Hepatocyte (in vitro differentiated cells): ENCODE measurements around the gene BARHL1. TPM values are rescaled to one million over a fixed set of nuclear protein-coding genes. Genes with fewer than 3 reads are reported as not detected.

Experiments
- DNase-seq: peaks from one replicate; pipeline ENCODE4 v3.0.0-alpha.2; 2016; ENCODE audit warnings: low spot score
- H2AFZ ChIP-seq: fragments of 200-600 bp; sonication (generic); 2 replicates; pipeline ENCODE4 v1.6.0; 2016; ENCODE audit warnings: antibody characterized with exemption, mild to moderate bottlenecking
- H3K27ac ChIP-seq: fragments of 200-600 bp; sonication (generic); 2 replicates; pipeline ENCODE4 v1.5.1; 2016; ENCODE audit warnings: mild to moderate bottlenecking
- H3K27me3 ChIP-seq: fragments of 200-600 bp; sonication (generic); 2 replicates; pipeline ENCODE4 v1.6.1; 2016
- H3K36me3 ChIP-seq: fragments of 200-600 bp; sonication (generic); replicated peaks from 2 replicates; pipeline ENCODE4 v1.5.1; 2016; ENCODE audit warnings: low read depth; ENCODE audit not compliant: insufficient read depth
- H3K4me1 ChIP-seq: fragments of 200-600 bp; sonication (generic); 2 replicates; pipeline ENCODE4 v1.5.1; 2016; ENCODE audit warnings: mild to moderate bottlenecking, moderate library complexity; ENCODE audit not compliant: insufficient read depth
- H3K4me2 ChIP-seq: fragments of 200-600 bp; sonication (generic); 2 replicates; pipeline ENCODE4 v1.6.0; 2016
- H3K4me3 ChIP-seq: fragments of 200-600 bp; sonication (generic); 2 replicates; pipeline ENCODE4 v1.5.1; 2016; ENCODE audit warnings: mild to moderate bottlenecking
- H3K79me2 ChIP-seq: fragments of 200-600 bp; sonication (generic); 2 replicates; pipeline ENCODE4 v1.6.0; 2017; ENCODE audit warnings: mild to moderate bottlenecking
- H3K9me2 ChIP-seq: fragments of 200-600 bp; sonication (generic); replicated peaks from 2 replicates; pipeline ENCODE4 v1.6.0; 2017; ENCODE audit warnings: mild to moderate bottlenecking; ENCODE audit not compliant: insufficient read depth
- H3K9me3 ChIP-seq: fragments of 200-600 bp; sonication (generic); 2 replicates; pipeline ENCODE4 v1.5.1; 2016; ENCODE audit warnings: low read depth, mild to moderate bottlenecking
- H4K20me1 ChIP-seq: fragments of 200-600 bp; sonication (generic); 2 replicates; pipeline ENCODE4 v1.6.0; 2016; ENCODE audit warnings: mild to moderate bottlenecking; ENCODE audit not compliant: insufficient read depth, poor library complexity, severe bottlenecking
- CTCF ChIP-seq: fragments of 200-600 bp; sonication (generic); IDR thresholded peaks from 2 replicates; pipeline ENCODE4 v1.5.1; 2016; ENCODE audit warnings: antibody characterized with exemption, mild to moderate bottlenecking; ENCODE audit not compliant: poor library complexity
- EZH2 ChIP-seq: fragments of 200-600 bp; sonication (generic); IDR thresholded peaks from 2 replicates; pipeline ENCODE4 v1.6.1; 2016; ENCODE audit warnings: antibody characterized with exemption, mild to moderate bottlenecking, borderline replicate concordance
- EZH2phosphoT487 ChIP-seq: fragments of 200-600 bp; sonication (generic); IDR thresholded peaks from one replicate; pipeline ENCODE4 v1.6.1; 2018; ENCODE audit warnings: antibody characterized with exemption, mild to moderate bottlenecking, low read depth, moderate library complexity; ENCODE audit not compliant: unreplicated experiment, severe bottlenecking
- WGBS: methylation state at CpG from one replicate; pipeline ENCODE4 v1.1.6; 2016; ENCODE audit warnings: low lambda C conversion rate; ENCODE audit errors: missing lambda C conversion rate; 5-methylcytosine and 5-hydroxymethylcytosine counted together
- polyA plus RNA-seq: library from polyadenylated mRNA; unstranded; fragments of >200 nt; fragmentation: Nextera tagmentation; extraction: Ambion mirVana; gene quantifications from 2 replicates; pipeline ENCODE4 v1.2.1, GENCODE V29; 2016
- total RNA-seq: library from RNA; depleted of rRNA; stranded (reverse); fragments of >200 nt; gene quantifications from 2 replicates; pipeline ENCODE4 v1.2.3, GENCODE V29; 2014

Gene BARHL1
- total and polyA plus RNA-seq, 2 experiments from 2014 or later = not detected

DNA sequence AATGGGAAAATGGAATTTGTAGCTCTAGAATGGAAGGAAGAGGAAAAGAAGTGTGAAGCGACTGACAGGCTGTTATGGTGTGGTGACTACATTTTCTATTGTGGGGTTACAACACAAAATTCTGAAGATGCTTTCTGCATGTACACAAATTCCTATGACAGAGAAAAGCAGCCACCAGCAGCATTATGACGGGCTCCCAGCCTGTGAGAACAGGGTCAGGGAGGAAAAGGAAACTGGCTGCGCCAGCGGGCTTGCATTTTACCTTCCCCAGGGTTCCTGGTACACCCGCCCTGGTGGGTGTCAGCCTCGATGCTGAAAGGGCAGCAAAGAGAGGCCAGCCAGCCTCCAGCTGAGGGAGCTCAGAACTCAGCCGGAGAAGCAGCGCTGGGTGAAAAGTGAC, 46.3 kb downstream of the BARHL1 start:
- Histone ChIP-seq H3K79me2 (no peaks in the 10 kb centered on the region), H3K27me3 (no peaks in the 10 kb centered on the region), H3K36me3 (no peaks in the 10 kb centered on the region), H3K4me2 (no peak overlapping the region), H4K20me1 (no peaks in the 10 kb centered on the region), H3K4me3 (no peak overlapping the region), H3K4me1 (no peaks in the 10 kb centered on the region), H2AFZ (no peak overlapping the region), H3K9me2 (no peaks in the 10 kb centered on the region), H3K9me3 (no peaks in the 10 kb centered on the region), H3K27ac (no peak overlapping the region)
- WGBS = 96% methylated on average over 8 of the region's 8 CpGs
- TF ChIP-seq EZH2phosphoT487 = no peak
- no peak for TF ChIP-seq CTCF
- no peak for TF ChIP-seq EZH2
- no peak for DNase-seq

DNA sequence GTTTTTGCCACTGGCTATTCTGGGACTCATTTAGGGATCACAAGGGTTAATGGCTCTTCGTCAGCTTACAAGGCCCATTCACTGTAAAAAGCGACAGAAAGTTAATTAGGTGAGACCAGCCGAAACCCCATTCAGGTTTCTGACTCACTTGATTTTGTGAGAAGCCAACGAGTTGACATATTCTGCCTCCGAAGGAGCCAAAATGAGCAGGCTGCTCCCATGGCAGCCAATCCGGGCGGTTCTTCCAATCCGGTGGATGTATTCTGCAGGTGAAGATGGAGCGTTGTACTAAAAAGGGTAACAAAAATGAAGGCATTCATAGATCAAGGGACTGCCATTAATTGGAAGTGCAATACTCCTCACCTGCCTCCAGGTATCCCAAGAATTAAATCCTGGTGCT, 47.7 kb downstream of the BARHL1 start:
- no peak overlapping the region for H3K4me2 ChIP-seq
- H3K36me3 ChIP-seq = no peaks in the 10 kb centered on the region
- no peak overlapping the region for H2AFZ ChIP-seq
- no peaks in the 10 kb centered on the region for H3K9me3 ChIP-seq
- no peaks in the 10 kb centered on the region for H3K27me3 ChIP-seq
- DNase-seq = no peak
- no peaks in the 10 kb centered on the region for H3K4me1 ChIP-seq
- no peaks in the 10 kb centered on the region for H3K9me2 ChIP-seq
- H3K79me2 ChIP-seq = no peaks in the 10 kb centered on the region
- H3K27ac ChIP-seq = no peak overlapping the region
- no peak overlapping the region for H3K4me3 ChIP-seq
- WGBS = 92% methylated on average over 9 of the region's 9 CpGs
- H4K20me1 ChIP-seq = no peaks in the 10 kb centered on the region
- no peak for TF ChIP-seq EZH2
- TF ChIP-seq EZH2phosphoT487 = no peak
- TF ChIP-seq CTCF = no peak

DNA sequence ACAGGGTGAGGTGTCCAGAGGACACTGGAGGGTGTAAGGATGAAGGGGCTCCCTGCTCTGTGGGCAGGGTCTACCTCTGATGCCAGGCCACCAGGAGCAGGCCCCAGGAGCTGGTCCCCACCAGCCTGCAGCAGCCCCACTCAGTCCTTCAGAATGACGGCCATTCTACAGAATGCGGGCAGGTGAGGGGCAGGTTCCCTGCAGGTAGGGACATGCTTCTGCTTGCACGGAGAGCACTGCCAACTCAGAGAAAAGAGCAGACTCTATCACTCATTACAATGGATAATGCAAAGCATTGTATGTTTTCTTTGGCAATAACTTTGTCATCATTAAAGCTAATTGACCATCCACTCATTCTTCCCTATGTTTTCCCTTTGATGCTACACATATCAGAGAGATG, 48.4 kb downstream of the BARHL1 start:
- no peaks in the 10 kb centered on the region for H3K9me2 ChIP-seq
- H3K27ac ChIP-seq = no peak overlapping the region
- H2AFZ ChIP-seq = no peak overlapping the region
- no peak overlapping the region for H3K4me2 ChIP-seq
- no peaks in the 10 kb centered on the region for H3K27me3 ChIP-seq
- no peaks in the 10 kb centered on the region for H3K9me3 ChIP-seq
- no peaks in the 10 kb centered on the region for H3K36me3 ChIP-seq
- DNase-seq = no peak
- no peak overlapping the region for H3K4me3 ChIP-seq
- no peaks in the 10 kb centered on the region for H3K79me2 ChIP-seq
- WGBS = 87% methylated on average over 3 of the region's 3 CpGs
- no peaks in the 10 kb centered on the region for H3K4me1 ChIP-seq
- H4K20me1 ChIP-seq = no peaks in the 10 kb centered on the region
- TF ChIP-seq EZH2 (no peak), EZH2phosphoT487 (no peak), CTCF (no peak)

DNA sequence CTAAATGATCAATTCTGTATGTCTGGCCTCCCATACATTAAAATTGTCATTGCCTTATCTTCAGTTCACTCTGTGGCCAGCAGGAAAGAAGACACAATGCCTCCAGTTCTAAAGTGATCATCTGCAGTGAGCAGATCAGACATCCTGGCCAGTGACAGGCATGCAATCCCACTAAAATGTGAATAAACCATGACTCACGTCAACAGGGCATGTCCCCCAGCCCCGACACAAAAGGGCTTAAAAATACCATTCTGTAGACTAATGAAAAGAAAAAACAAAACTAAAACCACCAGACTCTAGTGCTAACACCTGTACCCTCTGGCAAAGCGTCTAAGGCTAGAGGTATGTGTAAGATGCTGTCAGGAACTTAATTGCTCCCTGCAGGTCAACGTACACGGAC, 48.9 kb downstream of the BARHL1 start:
- Histone ChIP-seq H2AFZ (no peak overlapping the region), H3K79me2 (no peaks in the 10 kb centered on the region), H3K27me3 (no peaks in the 10 kb centered on the region), H3K4me3 (no peak overlapping the region), H3K27ac (no peak overlapping the region), H3K4me2 (no peak overlapping the region), H3K9me2 (no peaks in the 10 kb centered on the region), H3K36me3 (no peaks in the 10 kb centered on the region), H3K9me3 (no peaks in the 10 kb centered on the region), H4K20me1 (no peaks in the 10 kb centered on the region), H3K4me1 (no peaks in the 10 kb centered on the region)
- TF ChIP-seq EZH2 (no peak), EZH2phosphoT487 (no peak), CTCF (no peak)
- no peak for DNase-seq
- 86% methylated on average over 5 of the region's 5 CpGs for WGBS
